GM23248 (cell line): ENCODE measurements around the gene ABCB1. TPM values are rescaled to one million over a fixed set of nuclear protein-coding genes. Genes with fewer than 3 reads are reported as not detected.

ENCODE experiments used
- DNase-seq: peaks from one replicate; pipeline ENCODE4 v3.0.0-alpha.2; 2015
- H2AFZ ChIP-seq: fragments of 200-600 bp; sonication (generic); 2 replicates; pipeline ENCODE4 v1.6.1; 2016; ENCODE audit warnings: antibody characterized with exemption
- H3F3A ChIP-seq: fragments of 200-600 bp; sonication (generic); 2 replicates; pipeline ENCODE4 v1.6.1; 2016; ENCODE audit warnings: mild to moderate bottlenecking, antibody characterized with exemption, mixed run types; ENCODE audit not compliant: insufficient read depth
- H3K27ac ChIP-seq: fragments of 200-600 bp; sonication (generic); 2 replicates; pipeline ENCODE4 v1.5.1; 2016; ENCODE audit warnings: mild to moderate bottlenecking
- H3K27me3 ChIP-seq: fragments of 200-600 bp; sonication (generic); replicated peaks from 2 replicates; pipeline ENCODE4 v1.6.1; 2016; ENCODE audit warnings: mild to moderate bottlenecking; ENCODE audit not compliant: insufficient read depth
- H3K36me3 ChIP-seq: fragments of 200-600 bp; sonication (generic); 2 replicates; pipeline ENCODE4 v1.6.1; 2016; ENCODE audit warnings: low read depth, mild to moderate bottlenecking
- H3K4me1 ChIP-seq: fragments of 200-600 bp; sonication (generic); 2 replicates; pipeline ENCODE4 v1.6.1; 2016; ENCODE audit warnings: mild to moderate bottlenecking; ENCODE audit not compliant: insufficient read depth
- H3K4me2 ChIP-seq: fragments of 200-600 bp; sonication (generic); one replicate; pipeline ENCODE4 v1.6.1; 2016; ENCODE audit warnings: mild to moderate bottlenecking; ENCODE audit not compliant: unreplicated experiment
- H3K4me3 ChIP-seq: fragments of 200-600 bp; sonication (generic); 2 replicates; pipeline ENCODE4 v1.5.1; 2016; ENCODE audit warnings: mild to moderate bottlenecking
- H3K79me2 ChIP-seq: fragments of 200-600 bp; sonication (generic); 2 replicates; pipeline ENCODE4 v1.6.1; 2016; ENCODE audit warnings: mild to moderate bottlenecking; ENCODE audit not compliant: insufficient read depth
- H3K9ac ChIP-seq: fragments of 200-600 bp; sonication (generic); 2 replicates; pipeline ENCODE4 v1.6.1; 2016; ENCODE audit warnings: mild to moderate bottlenecking
- H3K9me2 ChIP-seq: fragments of 200-600 bp; sonication (generic); 2 replicates; pipeline ENCODE4 v1.6.1; 2016; ENCODE audit warnings: mixed run types, mild to moderate bottlenecking, moderate library complexity; ENCODE audit not compliant: insufficient read depth
- H3K9me3 ChIP-seq: fragments of 200-600 bp; sonication (generic); one replicate; pipeline ENCODE4 v1.6.1; 2017; ENCODE audit warnings: low read depth
- H4K20me1 ChIP-seq: fragments of 200-600 bp; sonication (generic); 2 replicates; pipeline ENCODE4 v1.6.0; 2016; ENCODE audit not compliant: insufficient read depth
- EZH2 ChIP-seq: fragments of 200-600 bp; sonication (generic); IDR thresholded peaks from 2 replicates; pipeline ENCODE4 v1.6.1; 2018; ENCODE audit warnings: antibody characterized with exemption, mild to moderate bottlenecking; ENCODE audit not compliant: insufficient read depth, poor library complexity, severe bottlenecking
- EZH2phosphoT487 ChIP-seq: fragments of 200-600 bp; sonication (generic); IDR thresholded peaks from 2 replicates; pipeline ENCODE4 v1.6.1; 2018; ENCODE audit warnings: antibody characterized with exemption, moderate library complexity, mild to moderate bottlenecking, low read depth; ENCODE audit not compliant: insufficient read depth
- WGBS, 2 experiments: methylation state at CpG; one replicate each; pipeline ENCODE4 v1.1.6; 2015 to 2017; ENCODE audit warnings: low lambda C conversion rate in 2 of 2, low coverage in 1 of 2; ENCODE audit errors: missing lambda C conversion rate in 2 of 2; 5-methylcytosine and 5-hydroxymethylcytosine counted together
- in situ Hi-C: fragments of 300-500 bp; cut with MboI; formaldehyde crosslinking; loops from 2 replicates; pipeline ENCODE4 v1.15.0; 2020
- polyA plus RNA-seq: library from polyadenylated mRNA; unstranded; fragments of >200 nt; fragmentation: Nextera tagmentation; extraction: Ambion mirVana; gene quantifications from 2 replicates; pipeline ENCODE4 v1.2.1, GENCODE V29; 2016
- total RNA-seq: library from RNA; depleted of rRNA; stranded (reverse); fragments of >200 nt; shearing (Covaris generic); gene quantifications from 2 replicates; pipeline ENCODE4 v1.2.3, GENCODE V29; 2014

ABCB1 gene
- total and polyA plus RNA-seq, 2 experiments from 2014 or later: 0.11 to 0.33 TPM

- in situ Hi-C loops: no loop called here
- Histone ChIP-seq H2AFZ (no peak overlapping the region), H3K4me2 (no peak overlapping the region), H3K4me1 (peaks cover 12% of the 10 kb centered on the region; the same call in 1 of the 2 replicates), H3K9ac (no peak overlapping the region), H3K4me3 (no peak overlapping the region), H3K9me3 (no peaks in the 10 kb centered on the region), H3K27ac (no peak overlapping the region), H3K36me3 (no peaks in the 10 kb centered on the region), H3K27me3 (no peaks in the 10 kb centered on the region), H3K79me2 (no peaks in the 10 kb centered on the region), H4K20me1 (no peaks in the 10 kb centered on the region), H3K9me2 (no peaks in the 10 kb centered on the region), H3F3A (no peaks in the 10 kb centered on the region)
- no peak for TF ChIP-seq EZH2
- TF ChIP-seq EZH2phosphoT487: no peak
- DNase-seq: no peak
- WGBS, 2 experiments: 85 to 87% methylated on average over 6 of the region's 6 CpGs
These were observed 34.3 kb downstream of the ABCB1 start for GRCh38 chr7:87566311-87566900.

- in situ Hi-C loops: no loop called here
- no peak overlapping the region for H3K4me3 ChIP-seq
- WGBS, 2 experiments: 28 to 36% methylated on average over 3 of the region's 3 CpGs
These were observed 34.8 kb downstream of the ABCB1 start for GRCh38 chr7:87565877-87566276.

GRCh38 chr7:87564296-87564963 is 36.3 kb downstream of the ABCB1 start:
- DNase-seq: peak; percentile 19
- no peaks in the 10 kb centered on the region for H3K79me2 ChIP-seq
- H3K4me2 ChIP-seq: no peak overlapping the region
- H3K9me3 ChIP-seq: no peaks in the 10 kb centered on the region
- TF ChIP-seq EZH2: no peak
- no peaks in the 10 kb centered on the region for H4K20me1 ChIP-seq
- in situ Hi-C loops: no loop called here
- WGBS, 2 experiments: 19% methylated on average over 3 of the region's 3 CpGs
- no peaks in the 10 kb centered on the region for H3K27me3 ChIP-seq
- H2AFZ ChIP-seq: no peak overlapping the region
- no peak overlapping the region for H3K9ac ChIP-seq
- H3K27ac ChIP-seq: no peak overlapping the region
- no peak overlapping the region for H3K4me3 ChIP-seq
- H3K36me3 ChIP-seq: no peaks in the 10 kb centered on the region
- H3K9me2 ChIP-seq: no peaks in the 10 kb centered on the region
- H3K4me1 ChIP-seq: no peaks in the 10 kb centered on the region
- no peaks in the 10 kb centered on the region for H3F3A ChIP-seq

More at GRCh38 chr7:87565877-87566276, 34.8 kb downstream of the ABCB1 start:
- H3K9ac ChIP-seq: no peak overlapping the region
- H3F3A ChIP-seq: no peaks in the 10 kb centered on the region
- no peak for DNase-seq
- no peak overlapping the region for H3K27ac ChIP-seq
- no peaks in the 10 kb centered on the region for H4K20me1 ChIP-seq
- no peak overlapping the region for H3K4me2 ChIP-seq
- no peak overlapping the region for H2AFZ ChIP-seq
- no peaks in the 10 kb centered on the region for H3K36me3 ChIP-seq
- H3K4me1 ChIP-seq: peaks cover 12% of the 10 kb centered on the region; the same call in 1 of the 2 replicates
- no peaks in the 10 kb centered on the region for H3K9me2 ChIP-seq
- H3K9me3 ChIP-seq: no peaks in the 10 kb centered on the region
- no peaks in the 10 kb centered on the region for H3K79me2 ChIP-seq
- TF ChIP-seq EZH2phosphoT487: no peak
- TF ChIP-seq EZH2: no peak
- no peaks in the 10 kb centered on the region for H3K27me3 ChIP-seq

GRCh38 chr7:87561702-87562101 is 39.0 kb downstream of the ABCB1 start:
- TF ChIP-seq EZH2 (no peak), EZH2phosphoT487 (no peak)
- Histone ChIP-seq H3K27me3 (no peaks in the 10 kb centered on the region), H2AFZ (no peak overlapping the region), H4K20me1 (no peaks in the 10 kb centered on the region), H3K4me2 (no peak overlapping the region), H3K9me3 (no peaks in the 10 kb centered on the region), H3K36me3 (no peaks in the 10 kb centered on the region), H3K4me3 (no peak overlapping the region), H3K4me1 (no peaks in the 10 kb centered on the region), H3K9ac (no peak overlapping the region), H3F3A (no peaks in the 10 kb centered on the region), H3K79me2 (no peaks in the 10 kb centered on the region), H3K9me2 (no peaks in the 10 kb centered on the region), H3K27ac (no peak overlapping the region)
- in situ Hi-C loops: no loop called here
- WGBS, 2 experiments: 63 to 71% methylated on average over 4 of the region's 4 CpGs
- DNase-seq: no peak
